Suppressor macrophage treated with lipopolysaccharide for 1 hour (primary cell): ENCODE measurements around the gene MORC2.

Experiments
- DNase-seq, 3 donors: peaks; one replicate each; pipeline ENCODE4 v3.0.0-alpha.2; 2020 to 2022

MORC2 gene

DNA sequence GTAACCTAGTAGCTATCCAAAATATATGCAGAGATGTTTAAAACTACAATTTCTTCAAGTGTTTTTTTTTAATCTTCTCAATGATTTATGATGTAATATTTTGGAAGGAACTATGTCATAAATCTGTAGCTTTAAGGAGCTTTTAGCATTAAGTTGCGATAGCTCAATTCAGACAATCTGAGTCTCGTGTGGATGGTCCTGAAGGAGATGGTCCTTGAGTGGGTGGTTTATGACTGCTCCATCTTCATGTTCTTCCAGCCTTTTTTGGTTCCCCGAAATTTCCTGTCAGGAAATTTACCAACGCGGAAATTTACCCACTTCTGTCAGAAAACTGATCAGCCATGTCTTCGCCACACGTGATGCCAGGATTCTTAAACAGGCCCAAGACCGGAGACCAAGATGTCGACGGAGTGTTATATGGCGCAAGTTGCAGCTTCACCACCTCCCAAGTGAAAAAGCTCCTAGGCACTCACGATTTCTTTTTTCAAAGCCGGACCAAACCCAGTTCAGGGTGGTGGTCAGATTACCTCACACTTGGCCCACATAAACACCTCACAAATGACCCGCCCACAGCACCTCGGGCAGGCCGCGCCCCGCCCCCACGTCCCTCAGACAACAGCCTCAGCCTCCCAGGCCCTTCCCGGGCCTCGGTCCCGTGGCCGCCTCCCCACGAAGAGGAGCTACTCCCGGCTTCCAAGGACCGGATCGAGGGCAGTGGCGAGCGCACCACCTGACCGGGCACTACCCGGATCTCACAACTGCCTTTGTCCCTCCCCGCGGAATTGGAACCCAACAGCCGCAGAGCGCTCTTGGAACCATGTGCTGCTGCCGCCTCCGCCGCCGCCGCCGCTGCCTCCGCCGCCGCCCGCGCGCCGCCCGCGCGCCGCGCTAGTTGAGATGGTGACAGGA, at the start of gene MORC2:
Gene MORC2 (minus strand): TSS at position 760 of the 909 bp plus-strand sequence. CDS start 885 bp downstream, outside the sequence.
- peak in 1 of 3 donors; percentile 47 for DNase-seq

GRCh38 chr22:31005535-31005934, 37.0 kb upstream of the MORC2 start:
- no peak for DNase-seq

DNA sequence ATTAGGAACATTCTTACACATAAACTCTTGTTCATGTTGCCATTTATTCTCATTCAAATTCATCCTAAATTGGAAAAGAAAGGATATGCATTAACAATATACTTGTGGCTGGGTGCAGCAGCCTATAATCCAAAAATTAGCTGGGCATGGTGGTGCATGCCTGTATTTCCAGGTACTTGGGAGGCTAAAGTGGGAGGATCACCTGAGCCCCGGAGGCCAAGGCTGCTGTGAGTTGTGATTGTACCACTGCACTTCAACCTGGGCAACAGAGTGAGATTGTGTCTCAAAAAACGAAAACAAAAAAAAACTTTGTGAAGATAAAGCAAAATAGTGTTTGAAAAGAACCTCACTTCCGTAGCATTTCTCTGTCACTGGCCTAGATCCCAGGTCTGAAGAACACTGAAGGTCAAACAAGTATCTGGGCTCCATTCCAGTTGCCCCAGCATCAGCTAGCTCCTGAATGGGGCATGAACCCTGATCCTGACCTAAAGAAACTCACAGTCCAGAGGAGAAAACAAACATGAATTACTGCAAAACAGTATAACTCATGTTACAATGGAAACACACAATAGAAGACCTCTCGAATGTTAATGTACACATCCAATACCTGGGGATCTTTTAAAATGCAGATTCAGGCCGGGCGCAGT, 32.7 kb upstream of the MORC2 start:
- no peak for DNase-seq

DNA sequence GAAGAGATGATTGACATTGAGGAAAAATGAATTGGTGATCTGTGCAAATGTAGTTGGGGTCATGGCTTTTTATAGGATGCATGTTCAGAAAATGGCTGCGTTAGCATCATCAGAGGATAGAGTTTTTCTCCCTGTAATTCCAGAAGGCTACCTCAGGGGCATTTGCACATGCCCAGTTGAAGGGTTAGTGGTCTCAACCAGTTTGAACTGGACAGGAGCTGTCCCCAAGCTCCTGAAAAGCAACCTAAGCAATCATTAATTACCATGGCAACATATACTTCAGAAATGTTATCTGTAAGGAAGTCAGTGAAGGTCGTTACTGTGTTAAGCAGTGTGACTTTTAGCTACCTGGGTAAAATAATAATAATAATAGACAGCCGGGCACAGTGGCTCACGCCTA, 29.8 kb upstream of the MORC2 start:
- no peak for DNase-seq

DNA sequence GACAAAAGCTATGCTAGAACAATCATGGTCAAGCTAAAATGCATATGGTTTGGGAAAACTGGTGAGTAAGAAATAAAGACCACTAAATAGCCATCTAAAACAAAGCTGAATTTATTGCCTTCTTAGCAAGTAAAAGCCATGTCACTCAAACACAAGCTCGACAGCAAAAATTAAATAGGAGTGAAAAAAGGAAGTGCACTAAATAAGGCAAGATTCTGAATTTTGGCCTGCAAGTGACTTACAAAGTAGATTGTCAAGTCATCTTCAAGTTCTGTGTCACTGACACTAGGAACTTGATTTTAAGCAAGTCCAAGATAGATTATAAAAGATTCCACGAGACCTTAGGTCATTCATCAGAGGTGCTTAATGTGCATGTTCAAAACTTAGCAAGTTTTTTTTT, 27.9 kb upstream of the MORC2 start:
- DNase-seq = peak; percentile 28 to 51 (median 50)

GRCh38 chr22:30994960-30995359, 26.4 kb upstream of the MORC2 start:
- DNase-seq = no peak

GRCh38 chr22:30992565-30992964, 24.0 kb upstream of the MORC2 start:
- no peak for DNase-seq

DNA sequence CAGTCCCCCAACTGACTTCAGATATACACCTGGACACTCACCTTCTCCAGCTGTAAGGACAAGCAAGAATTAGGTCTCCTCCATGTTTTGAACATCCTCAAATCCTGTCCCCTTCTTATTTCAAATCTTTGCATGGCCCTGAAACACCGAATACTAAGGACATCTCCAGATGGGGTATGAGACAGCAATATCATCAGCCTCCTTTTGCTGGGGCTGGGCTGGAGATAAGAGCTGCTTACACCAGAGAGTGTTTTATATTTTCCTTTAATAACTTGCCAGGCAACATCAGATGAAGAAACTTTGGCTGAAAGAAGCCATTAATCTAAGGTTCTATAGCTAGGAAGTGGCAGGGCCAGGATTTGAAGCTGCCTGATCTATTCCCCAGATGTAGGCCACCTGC, 22.1 kb upstream of the MORC2 start:
- DNase-seq = no peak

DNA sequence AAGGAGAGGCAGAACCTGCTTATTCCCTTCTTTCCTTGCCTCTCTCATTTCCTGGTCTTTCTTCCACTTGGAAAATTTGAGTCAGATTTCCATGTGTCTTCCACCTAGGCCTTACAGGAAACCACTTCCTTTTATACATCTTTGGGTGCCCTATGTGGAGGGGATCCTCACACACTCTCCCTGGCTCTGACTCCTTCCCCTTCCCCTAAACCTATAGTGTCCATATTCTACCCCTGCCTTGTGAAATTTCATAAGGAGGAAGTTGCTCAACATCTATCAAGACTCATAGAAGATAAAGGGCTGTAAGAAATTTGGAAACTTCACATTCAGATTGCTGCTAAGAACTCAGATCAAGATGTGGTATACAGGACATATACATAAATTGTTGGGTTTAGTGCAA, 20.9 kb upstream of the MORC2 start:
- peak; percentile 49 to 69 (median 68) for DNase-seq

DNA sequence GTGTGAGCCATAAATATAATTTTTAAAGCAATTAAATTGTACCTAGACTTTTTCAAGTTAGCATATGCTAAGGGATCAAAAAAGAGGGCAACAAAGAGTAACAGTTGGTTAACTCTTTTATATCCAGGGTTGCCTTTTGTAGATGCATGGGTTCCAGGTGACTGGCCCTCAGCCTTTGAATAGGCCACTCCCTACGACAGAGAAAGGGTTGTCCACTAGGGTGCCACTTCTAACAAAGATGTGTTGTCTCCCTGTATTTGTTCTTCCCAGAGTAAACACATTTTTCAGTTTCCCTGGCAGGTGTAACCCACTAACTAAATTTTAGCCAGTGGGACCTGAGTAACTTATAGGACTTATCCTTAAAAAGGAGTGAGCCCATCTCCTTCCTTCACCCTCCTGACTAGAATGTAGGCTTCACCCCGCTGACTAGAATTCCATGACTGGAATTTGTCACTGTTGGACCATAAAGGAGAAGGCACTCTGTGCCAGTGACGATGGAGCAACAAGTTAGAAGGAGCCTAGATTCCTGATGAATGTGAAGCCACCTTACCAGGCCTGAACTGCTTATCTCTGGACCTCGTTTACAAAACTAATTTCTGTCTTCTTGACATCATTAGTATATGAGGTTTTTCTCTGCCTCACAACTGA, 17.1 kb upstream of the MORC2 start:
- no peak for DNase-seq

DNA sequence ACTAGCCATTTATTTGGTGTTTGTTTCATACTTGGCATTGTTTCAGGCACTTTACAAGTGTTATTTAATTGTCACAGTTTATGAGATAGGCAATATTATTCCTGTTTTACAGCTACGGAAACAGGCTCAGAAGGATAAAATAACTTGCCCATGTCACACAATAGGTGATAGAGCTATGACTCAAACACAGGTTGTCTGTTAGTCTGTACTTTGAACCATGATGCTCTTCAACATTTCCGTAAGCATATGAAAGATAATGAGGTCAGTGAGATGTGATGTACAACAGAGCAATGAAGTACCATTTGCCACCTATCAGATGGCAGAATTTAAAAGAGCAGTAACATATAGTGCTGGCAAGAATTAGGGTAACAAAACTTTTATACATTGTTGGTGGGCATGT, 15.7 kb upstream of the MORC2 start:
- DNase-seq = no peak

- no peak for DNase-seq
Observed at GRCh38 chr22:30982512-30982911, 13.9 kb upstream of the MORC2 start.

GRCh38 chr22:30979932-30980331, 11.4 kb upstream of the MORC2 start:
- DNase-seq = no peak

- DNase-seq = no peak
Observed at GRCh38 chr22:30978304-30978962, 9.9 kb upstream of the MORC2 start.

DNA sequence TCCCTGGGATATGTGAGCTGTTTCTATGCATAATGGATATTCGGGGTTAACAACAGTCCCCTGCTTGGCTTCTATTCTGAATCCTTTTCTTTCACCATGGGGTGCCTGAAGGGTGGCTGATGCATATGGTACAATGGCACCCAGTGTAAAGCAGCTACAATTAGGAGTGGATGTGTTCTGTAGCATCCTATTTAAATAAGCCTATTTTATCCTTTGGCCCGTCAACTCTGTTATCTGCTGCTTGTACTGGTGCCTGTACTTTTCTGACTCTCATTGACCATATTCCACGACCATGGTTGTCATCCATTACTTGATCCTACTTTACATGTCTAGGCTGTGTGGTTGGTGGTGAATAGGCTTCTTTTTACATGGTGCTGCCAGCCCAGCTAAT, 1.8 kb upstream of the MORC2 start:
- DNase-seq = no peak

- peak in 2 of 3 donors; percentile 19 to 80 for DNase-seq
Observed at GRCh38 chr22:30969532-30970355, 1.2 kb upstream of the MORC2 start.

- DNase-seq = peak; percentile 98
Observed at GRCh38 chr22:30968924-30969531, 454 bp upstream of the MORC2 start, which contains the start of gene TUG1. Gene TUG1, plus strand, starts transcription at chr22:30969265.

- DNase-seq = no peak
Observed at GRCh38 chr22:30964858-30965257, 3.7 kb downstream of the MORC2 start.

DNA sequence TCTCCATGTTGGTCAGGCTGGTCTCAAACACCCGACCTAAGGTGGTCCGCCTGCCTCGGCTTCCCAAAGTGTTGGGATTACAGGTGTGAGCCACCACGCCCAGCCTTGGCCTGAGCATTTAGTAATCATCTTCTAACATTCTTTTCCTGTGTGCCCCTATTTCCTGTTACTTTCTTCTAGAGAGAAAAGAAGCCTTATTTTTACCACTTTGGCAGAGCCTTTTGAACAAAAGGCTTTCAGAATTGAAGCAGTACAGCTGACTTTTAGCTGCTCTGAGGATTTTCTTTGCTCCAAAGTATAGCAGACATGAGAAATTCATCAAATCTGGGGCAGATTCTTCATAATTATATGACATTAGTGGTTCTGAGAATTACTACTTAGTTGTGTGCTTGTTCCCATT, 13.4 kb downstream of the MORC2 start:
- no peak for DNase-seq

- no peak for DNase-seq
Observed at GRCh38 chr22:30953206-30953605, 15.4 kb downstream of the MORC2 start.

GRCh38 chr22:30949934-30950660, 18.5 kb downstream of the MORC2 start:
- peak in 1 of 3 donors; percentile 7 for DNase-seq
